NCI-H2029 treated with DMSO at 0.1 percent for 48 hours (cell line): Measurements from ENCODE around the gene KRT2.

Source experiments
- DNase-seq: peaks from one replicate; lab custom pipeline; 2025; lab: John Stamatoyannopoulos, UW

Gene KRT2

GRCh38 chr12:52651726-52652261 is at the start of gene KRT2:
TSS of gene KRT2 (minus strand) at chr12:52652211. CDS start at chr12:52652142, 69 bp downstream.
- no peak for DNase-seq

DNA sequence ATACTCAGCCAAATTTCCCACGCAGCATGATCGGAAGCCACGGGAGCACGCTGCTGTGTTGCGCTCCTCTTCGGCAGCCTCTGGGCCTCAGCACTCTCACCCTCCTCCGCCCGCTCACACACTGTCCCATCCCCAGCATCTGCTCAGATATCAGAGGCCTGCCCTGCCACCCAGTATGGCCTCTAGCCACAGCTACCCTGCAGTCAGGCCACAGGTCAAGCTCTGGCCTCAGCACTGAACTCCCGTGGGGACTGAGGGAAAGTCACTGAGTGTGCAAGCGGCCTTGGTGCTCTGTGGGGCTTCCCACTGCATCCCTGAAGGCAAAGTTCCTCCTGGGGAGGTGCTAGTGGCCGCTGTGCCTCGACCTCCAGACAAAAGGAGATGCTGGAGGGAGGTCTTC is 49.3 kb upstream of the KRT2 start:
- no peak for DNase-seq

DNA sequence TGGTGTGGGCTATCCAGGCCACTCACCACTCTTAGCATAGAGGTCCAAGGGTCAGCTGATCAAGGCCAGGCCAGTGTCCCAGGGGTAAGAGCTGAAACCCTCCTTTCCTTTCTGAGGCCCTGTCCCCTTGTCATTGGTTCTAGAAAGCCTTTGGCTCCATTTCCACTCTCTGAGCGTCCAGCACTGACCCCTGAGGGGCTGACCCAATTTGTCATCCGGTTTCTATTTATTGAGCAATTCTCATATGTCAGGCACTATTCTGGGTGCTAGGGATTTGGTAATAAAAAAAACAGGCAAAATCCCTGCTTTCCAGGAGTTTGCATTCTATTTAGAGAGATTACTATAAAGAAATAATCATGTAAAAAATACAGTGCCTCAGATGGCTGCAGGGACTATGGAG is 47.9 kb upstream of the KRT2 start:
- DNase-seq, result no peak

DNA sequence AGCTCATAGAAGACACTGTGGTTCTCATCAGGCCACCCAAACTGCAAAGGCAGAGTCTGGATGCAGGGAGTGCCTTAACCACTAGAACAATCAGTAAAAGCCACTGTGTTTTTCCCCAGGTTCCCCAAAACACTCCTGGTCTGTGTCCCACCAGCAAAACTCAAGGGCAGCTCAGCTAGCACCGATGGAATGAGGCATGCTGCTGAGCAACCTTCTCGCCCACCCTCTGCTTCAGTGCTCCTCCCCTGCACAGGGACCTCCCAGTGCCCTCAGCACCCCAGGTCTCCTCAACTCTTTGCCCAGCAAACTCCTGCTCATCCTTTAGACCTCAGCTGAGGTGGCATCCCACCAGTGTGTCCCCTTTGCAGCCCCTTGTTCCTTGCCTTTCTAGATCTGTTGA is 47.4 kb upstream of the KRT2 start:
- DNase-seq, result no peak

DNA sequence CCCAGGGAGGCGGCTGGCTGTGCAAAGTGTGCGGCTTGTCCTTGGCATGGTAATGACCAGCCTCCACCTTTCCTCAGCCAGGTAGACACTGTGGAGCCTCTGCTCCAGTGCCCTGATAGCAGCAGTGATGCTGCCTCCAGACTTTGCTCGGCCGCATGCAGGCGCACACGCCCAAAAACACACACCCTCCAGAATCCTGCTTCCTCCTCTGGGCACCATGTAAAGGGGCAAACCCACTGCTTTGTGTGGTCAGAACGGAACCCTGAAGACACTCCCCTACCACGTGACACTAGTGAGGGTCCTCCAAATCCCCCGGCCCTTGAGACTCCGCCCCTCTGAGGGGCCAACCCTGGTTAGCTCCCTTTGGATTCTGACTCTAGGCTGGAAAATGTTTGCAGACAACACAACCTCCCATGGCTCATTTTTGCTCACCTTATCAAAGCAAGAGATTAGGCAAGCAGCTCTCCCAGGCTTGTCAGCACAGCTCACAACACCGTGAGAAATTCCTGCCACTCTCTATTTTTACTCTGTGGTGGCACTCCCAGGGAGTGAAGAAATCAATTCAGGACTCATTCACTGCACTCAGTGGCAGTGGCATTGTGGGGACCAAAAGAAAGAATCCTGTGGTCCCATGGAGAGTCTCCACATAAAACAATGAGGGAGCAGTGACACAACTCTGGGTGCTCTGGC is 46.8 kb upstream of the KRT2 start:
- no peak for DNase-seq

DNA sequence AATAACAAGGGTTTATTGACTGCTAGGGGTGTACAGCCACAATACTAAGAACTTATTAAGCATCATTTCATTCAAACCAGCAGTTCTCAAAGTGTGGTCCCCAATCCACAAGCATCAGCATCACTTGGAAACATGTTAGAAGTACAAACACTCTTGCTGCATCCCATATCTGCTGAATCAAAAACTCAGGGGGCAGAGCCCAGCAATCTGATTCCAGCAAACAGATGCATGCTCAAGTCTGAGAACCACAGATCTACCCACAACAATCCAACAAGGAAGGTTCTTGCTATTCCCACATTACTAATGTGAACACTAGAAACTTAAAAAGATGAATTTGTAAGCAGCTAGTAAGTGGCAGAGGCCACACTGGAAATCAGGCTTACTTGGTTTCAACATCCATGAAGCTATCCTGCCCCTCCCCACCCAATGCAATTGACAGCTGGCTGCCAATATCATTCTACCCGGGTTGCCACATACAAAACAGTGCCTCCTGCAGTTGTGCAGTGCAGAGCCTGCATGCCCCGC is 45.1 kb upstream of the KRT2 start:
- DNase-seq, result no peak

- DNase-seq, result no peak
Observed at GRCh38 chr12:52696588-52696987, 44.6 kb upstream of the KRT2 start.

GRCh38 chr12:52695039-52695438 is 43.0 kb upstream of the KRT2 start:
- no peak for DNase-seq

DNA sequence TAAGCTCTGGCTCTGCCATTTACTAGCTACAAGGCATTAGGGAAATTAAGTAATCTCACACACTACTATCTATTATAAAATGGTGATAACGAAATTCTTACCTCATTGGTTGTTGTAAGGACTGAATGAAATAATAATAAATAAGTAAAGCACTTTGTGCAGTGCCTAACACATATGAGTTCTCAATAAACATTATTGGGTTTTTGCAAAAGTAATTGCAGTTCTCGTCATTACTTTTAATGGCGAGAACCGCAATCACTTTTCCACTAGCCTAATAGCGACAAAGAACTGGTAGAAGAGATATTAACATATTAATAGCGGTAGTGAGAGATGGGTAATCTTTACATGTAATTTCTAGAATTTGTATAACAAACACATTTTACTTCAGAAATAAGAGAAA is 42.1 kb upstream of the KRT2 start:
- DNase-seq, result no peak

GRCh38 chr12:52693261-52693660 is 41.2 kb upstream of the KRT2 start:
- no peak for DNase-seq

- DNase-seq, result no peak
Observed at GRCh38 chr12:52692254-52692653, 40.2 kb upstream of the KRT2 start.

GRCh38 chr12:52691841-52692150 is 39.8 kb upstream of the KRT2 start:
- DNase-seq, result no peak

GRCh38 chr12:52691076-52691840 is 39.2 kb upstream of the KRT2 start:
- DNase-seq, result no peak

GRCh38 chr12:52690351-52691075 is 38.5 kb upstream of the KRT2 start:
- DNase-seq, result no peak

DNA sequence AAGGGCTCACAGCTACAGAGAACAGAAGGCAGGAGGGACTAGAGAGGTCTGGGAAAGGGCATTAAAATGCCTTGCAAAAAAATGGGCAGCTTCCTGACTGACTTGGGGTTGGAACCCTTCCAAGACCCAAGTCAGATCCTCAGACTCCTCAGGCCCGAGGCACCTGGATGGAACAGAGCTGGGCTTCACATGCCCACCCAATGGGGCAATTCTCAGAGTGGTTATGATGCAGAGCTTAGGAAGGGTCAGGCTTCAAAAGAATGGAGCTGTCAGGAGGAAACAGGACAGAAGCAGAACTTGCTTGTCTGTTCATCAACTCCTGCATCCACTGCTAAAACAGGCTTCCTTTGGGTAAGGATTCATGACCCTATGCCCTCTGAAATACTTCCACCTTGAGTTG is 37.9 kb upstream of the KRT2 start:
- DNase-seq, result no peak

DNA sequence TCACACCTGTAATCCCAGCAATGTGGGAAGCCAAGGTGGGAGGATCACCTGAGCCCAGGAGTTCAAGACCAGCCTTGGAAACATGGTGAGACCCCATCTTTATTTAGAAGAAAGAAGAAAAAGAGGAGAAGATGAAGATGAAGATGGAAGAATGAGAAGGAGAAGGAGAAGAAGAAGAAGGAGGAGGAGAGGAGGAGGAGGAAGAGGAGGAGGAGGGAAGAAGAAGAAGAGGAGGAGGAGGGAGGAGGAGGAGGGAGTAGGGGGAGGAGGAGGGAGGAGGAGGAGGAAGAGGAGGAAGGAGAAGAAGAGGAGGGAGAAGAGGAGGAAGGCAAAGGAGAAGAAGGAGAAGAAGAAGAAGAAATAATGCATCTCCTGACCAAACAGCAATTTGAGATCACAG is 37.2 kb upstream of the KRT2 start:
- no peak for DNase-seq

DNA sequence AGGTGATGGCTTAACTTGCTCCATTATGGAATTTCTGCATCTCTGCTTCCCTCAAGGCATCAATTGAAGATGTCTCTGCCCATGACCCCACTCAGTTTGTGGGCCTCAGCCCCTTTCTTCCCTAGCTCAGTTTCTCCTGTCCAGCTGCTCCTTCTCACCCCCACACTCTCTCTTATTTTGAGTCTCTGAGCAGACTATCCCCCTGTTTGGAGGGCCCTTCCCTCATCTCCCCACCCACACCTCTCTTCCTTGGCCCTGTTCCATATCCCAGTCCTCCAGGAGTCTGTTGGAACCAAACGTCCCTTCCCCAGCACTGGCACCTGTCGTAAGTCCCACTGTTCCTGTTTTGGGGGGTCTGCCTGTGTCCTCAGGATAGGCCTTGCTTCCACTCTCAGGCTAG is 36.5 kb upstream of the KRT2 start:
- no peak for DNase-seq

- peak; percentile 59 for DNase-seq
Observed at GRCh38 chr12:52687497-52688385, 35.7 kb upstream of the KRT2 start.

- DNase-seq, result no peak
Observed at GRCh38 chr12:52686756-52687487, 34.9 kb upstream of the KRT2 start.

DNA sequence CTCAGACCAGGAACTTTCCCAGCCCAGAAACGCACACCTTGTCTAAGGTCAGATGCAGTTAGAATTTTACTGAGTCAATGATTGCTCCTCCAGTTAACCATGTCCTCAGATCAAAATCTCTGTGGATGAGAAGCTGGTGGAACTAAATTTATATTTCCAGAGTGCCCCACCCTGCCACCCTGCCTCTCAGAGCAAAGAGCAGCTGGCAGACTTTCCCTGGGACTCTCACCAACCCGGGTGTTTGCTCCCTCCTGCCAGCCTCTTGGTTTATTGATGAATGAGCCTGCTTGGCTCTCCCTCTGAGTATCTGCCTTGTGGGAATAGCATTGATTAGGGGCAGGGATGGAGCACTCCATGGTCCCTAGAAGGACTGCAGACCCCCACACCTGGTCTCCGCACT is 34.1 kb upstream of the KRT2 start:
- DNase-seq, result no peak

DNA sequence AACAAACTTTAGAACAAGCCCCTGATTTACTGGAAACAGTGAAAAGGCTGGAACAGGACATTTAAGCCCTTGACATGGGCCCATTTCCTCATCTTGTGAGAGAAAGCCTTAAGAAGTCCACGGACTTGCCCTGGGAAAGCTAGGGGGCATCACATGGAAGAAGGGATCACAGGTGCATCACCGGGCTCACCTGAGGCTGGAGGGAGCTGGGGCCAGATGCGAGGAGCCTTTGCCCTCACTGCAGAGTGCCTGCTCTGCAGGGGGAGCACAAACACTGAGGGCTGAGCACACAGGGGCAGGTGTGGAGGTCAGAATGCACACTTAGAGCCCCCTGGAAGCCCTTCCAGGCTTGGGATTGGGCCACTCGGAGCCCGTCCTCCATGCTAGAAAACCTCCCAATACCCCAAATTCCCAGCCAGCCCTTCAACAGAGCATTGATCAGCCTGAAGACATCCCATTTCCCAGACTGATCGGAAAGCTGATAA is 33.4 kb upstream of the KRT2 start:
- DNase-seq, result no peak
